ENCODE measurements around the gene TTN. TPM values are rescaled to one million over a fixed set of nuclear protein-coding genes. Genes with fewer than 3 reads are reported as not detected.

Gene TTN
- total and polyA plus RNA-seq, 9 donors: 0.17 to 12.9 (median 1.2) TPM

- H3K4me1 ChIP-seq (ENCODE audit: insufficient read depth): peaks cover 9% of the 10 kb centered on the region
- no peak for TF ChIP-seq POLR2A (IDR thresholded peaks at IDR 0.05)
- TF ChIP-seq CTCF (IDR thresholded peaks at IDR 0.05): no peak
- no peak for TF ChIP-seq EP300 (IDR thresholded peaks at IDR 0.05)
- H3K36me3 ChIP-seq: no peaks in the 10 kb centered on the region
- WGBS, 3 donors: 82 to 92% (median 91%) methylated on average over 9 of the region's 9 CpGs
- no peak overlapping the region for H3K27ac ChIP-seq
- no peaks in the 10 kb centered on the region for H3K9me3 ChIP-seq
- no peak for DNase-seq
- no peak overlapping the region for H3K4me3 ChIP-seq
- H3K27me3 ChIP-seq: no peaks in the 10 kb centered on the region
- intact Hi-C loops (cut with DNase I): no loop called here
Observed at GRCh38 chr2:178834086-178834485, 26.9 kb upstream of the TTN start.

- no peak for DNase-seq
- intact Hi-C loops (cut with DNase I): no loop called here
Observed at GRCh38 chr2:178833382-178833781, 26.2 kb upstream of the TTN start.

GRCh38 chr2:178830451-178830850, 23.2 kb upstream of the TTN start:
- WGBS, 3 donors: 90 to 94% (median 94%) methylated on average over 2 of the region's 2 CpGs
- Histone ChIP-seq H3K36me3 (no peaks in the 10 kb centered on the region), H3K4me3 (no peak overlapping the region), H3K9me3 (no peaks in the 10 kb centered on the region), H3K27me3 (no peaks in the 10 kb centered on the region), H3K4me1 (ENCODE audit: insufficient read depth) (peaks cover 9% of the 10 kb centered on the region), H3K27ac (no peak overlapping the region)
- DNase-seq: no peak
- intact Hi-C loops (cut with DNase I): no loop called here
- TF ChIP-seq POLR2A (IDR thresholded peaks at IDR 0.05) (no peak), CTCF (IDR thresholded peaks at IDR 0.05) (no peak), EP300 (IDR thresholded peaks at IDR 0.05) (no peak)

More at GRCh38 chr2:178833382-178833781, 26.2 kb upstream of the TTN start:
- Histone ChIP-seq H3K9me3 (no peaks in the 10 kb centered on the region), H3K36me3 (no peaks in the 10 kb centered on the region), H3K27ac (no peak overlapping the region), H3K27me3 (no peaks in the 10 kb centered on the region), H3K4me3 (no peak overlapping the region), H3K4me1 (ENCODE audit: insufficient read depth) (peaks cover 9% of the 10 kb centered on the region)
- no peak for TF ChIP-seq POLR2A (IDR thresholded peaks at IDR 0.05)
- 93 to 95% (median 94%) methylated on average over 5 of the region's 5 CpGs for WGBS, 3 donors

- Histone ChIP-seq H3K4me3 (no peak overlapping the region), H3K36me3 (no peaks in the 10 kb centered on the region), H3K27me3 (no peaks in the 10 kb centered on the region), H3K27ac (no peak overlapping the region), H3K4me1 (ENCODE audit: insufficient read depth) (peaks cover 9% of the 10 kb centered on the region), H3K9me3 (no peaks in the 10 kb centered on the region)
- WGBS, 3 donors: 66 to 81% (median 67%) methylated on average over 3 of the region's 3 CpGs
- intact Hi-C loops (cut with DNase I): no loop called here
- no peak for TF ChIP-seq EP300 (IDR thresholded peaks at IDR 0.05)
- no peak for TF ChIP-seq CTCF (IDR thresholded peaks at IDR 0.05)
- no peak for TF ChIP-seq POLR2A (IDR thresholded peaks at IDR 0.05)
- DNase-seq: no peak
Observed at GRCh38 chr2:178829981-178830380, 22.8 kb upstream of the TTN start.

- intact Hi-C loops (cut with DNase I): no loop called here
- 14 to 33% (median 25%) methylated on average over 3 of the region's 3 CpGs for WGBS, 3 donors
- TF ChIP-seq POLR2A (IDR thresholded peaks at IDR 0.05): no peak
- TF ChIP-seq CTCF (IDR thresholded peaks at IDR 0.05): no peak
- TF ChIP-seq EP300 (IDR thresholded peaks at IDR 0.05): no peak
- Histone ChIP-seq H3K9me3 (no peaks in the 10 kb centered on the region), H3K27me3 (no peaks in the 10 kb centered on the region), H3K27ac (no peak overlapping the region), H3K4me1 (ENCODE audit: insufficient read depth) (peaks cover 9% of the 10 kb centered on the region), H3K4me3 (no peak overlapping the region), H3K36me3 (no peaks in the 10 kb centered on the region)
- no peak for DNase-seq
Observed at GRCh38 chr2:178829299-178829960, 22.2 kb upstream of the TTN start.

Measured in ovary (tissue), 9 donors.